Gastrocnemius medialis (tissue), 4 donors: Measurements from ENCODE around the gene VAV2. TPM values are rescaled to one million over a fixed set of nuclear protein-coding genes. Genes with fewer than 3 reads are reported as not detected.

Experiments
- ATAC-seq, 2 donors: fragments of 150-250 bp; one replicate each; pipeline ENCODE4 v1.9.1; 2016
- DNase-seq, 2 donors: peaks; one replicate each; pipeline ENCODE4 v3.0.0-alpha.2; 2019
- H3K27ac ChIP-seq, 4 donors: fragments of 200-600 bp; sonication (generic); 1 replicate in 1 of 4; 2 replicates in 3 of 4; pipeline ENCODE4 v1.5.1; 2016 to 2018; ENCODE audit warnings: mild to moderate bottlenecking in 2 of 4, moderate library complexity in 1 of 4
- H3K27me3 ChIP-seq, 3 donors: fragments of 200-600 bp; sonication (generic) in 2 of 3; 1 replicate in 1 of 3; 2 replicates in 2 of 3; pipeline versions ENCODE4 v1.5.1 to v1.6.0; 2016 to 2019; ENCODE audit warnings: mild to moderate bottlenecking in 1 of 3, moderate library complexity in 1 of 3
- H3K36me3 ChIP-seq, 2 donors: fragments of 200-600 bp; sonication (generic) in 1 of 2; one replicate each; pipeline ENCODE4 v1.5.1; 2017 to 2018
- H3K4me1 ChIP-seq, 2 donors: fragments of 200-600 bp; sonication (generic) in 1 of 2; one replicate each; pipeline ENCODE4 v1.5.1; 2016 to 2017; ENCODE audit warnings: mild to moderate bottlenecking in 2 of 2
- H3K4me3 ChIP-seq, 4 donors: fragments of 200-600 bp; sonication (generic) in 3 of 4; 1 replicate in 1 of 4; 2 replicates in 3 of 4; pipeline ENCODE4 v1.5.1; 2016 to 2019; ENCODE audit warnings: mild to moderate bottlenecking in 2 of 4
- H3K9me3 ChIP-seq, 3 donors: fragments of 200-600 bp; sonication (generic) in 2 of 3; 1 replicate in 1 of 3; 2 replicates in 2 of 3; pipeline ENCODE4 v1.5.1; 2016 to 2019
- POLR2A ChIP-seq, 2 donors: fragments of 450-650 bp; IDR thresholded peaks; one replicate each; pipeline ENCODE4 v1.6.1; 2017; ENCODE audit warnings: antibody characterized with exemption in 2 of 2, mild to moderate bottlenecking in 2 of 2, moderate library complexity in 2 of 2
- in situ Hi-C, 4 donors: fragments of 200-750 bp; cut with MboI; loops; one replicate each; pipeline versions ENCODE4 v1.15.0 to v1.8.0; 2017; ENCODE audit warnings: low sequenced_read_pairs in 4 of 4
- intact Hi-C: fragments of 100-400 bp; cut with DNase I; formaldehyde crosslinking; loops from one replicate; pipeline ENCODE4 v1.15.1; 2023; ENCODE audit warnings: low total_unique reads
- total RNA-seq, 4 donors: library from RNA; depleted of rRNA; stranded (reverse); fragments of >200 nt; gene quantifications; one replicate each; pipeline versions ENCODE4 v1.1.0 to v1.2.3, GENCODE V29; 2016
- TF ChIP-seq, protein P1 (sequence below), 5 experiments: fragments of 450-650 bp in 3 of 5; fragments of 200-600 bp in 2 of 5; sonication (generic) in 2 of 5; IDR thresholded peaks in 4 of 5; conservative IDR thresholded peaks in 1 of 5; 1 replicate in 4 of 5; 2 replicates in 1 of 5; pipeline ENCODE4 v1.5.1; 2016 to 2019; ENCODE audit warnings: antibody characterized with exemption in 5 of 5, mild to moderate bottlenecking in 3 of 5, moderate library complexity in 3 of 5

VAV2 gene
- total RNA-seq, 4 donors from 2014 or later = 0.51 to 1.2 (median 0.97) TPM

DNA sequence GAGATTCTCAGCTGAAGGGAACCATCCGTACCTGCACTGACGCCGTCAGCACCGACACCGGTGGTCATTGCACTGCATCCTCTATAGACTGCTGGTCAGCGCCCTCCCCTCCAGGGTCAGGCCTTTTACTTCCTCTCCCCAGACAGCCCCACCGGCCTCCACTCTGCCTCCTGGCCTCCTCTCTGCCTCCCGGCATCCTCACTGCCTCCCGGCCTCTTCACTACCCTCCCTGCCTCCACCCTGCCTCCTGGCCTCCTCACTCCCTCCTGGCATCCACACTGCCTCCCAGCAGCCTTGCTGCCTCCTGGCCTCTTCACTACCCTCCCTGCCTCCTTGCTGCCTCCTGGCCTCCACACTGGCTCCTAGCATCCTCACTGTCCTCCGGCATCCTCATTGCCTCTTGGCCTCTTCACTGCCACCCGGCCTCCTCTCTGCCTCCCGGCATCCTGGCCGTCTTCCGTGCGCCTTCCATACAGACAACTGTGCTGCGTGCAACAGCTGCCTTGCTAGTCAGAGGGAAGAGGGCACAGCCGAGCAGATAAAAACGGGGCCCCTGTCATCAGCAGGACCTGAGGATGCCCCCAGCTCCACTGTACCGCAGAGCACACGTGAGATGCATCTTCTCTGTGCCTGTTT lies 62.0 kb downstream of the VAV2 start:
- H3K27ac ChIP-seq = no peak overlapping the region
- intact Hi-C loops = no loop called here
- no peaks in the 10 kb centered on the region for H3K36me3 ChIP-seq
- TF ChIP-seq POLR2A (IDR thresholded peaks at IDR 0.05) = no peak
- TF ChIP-seq, protein P1, sequence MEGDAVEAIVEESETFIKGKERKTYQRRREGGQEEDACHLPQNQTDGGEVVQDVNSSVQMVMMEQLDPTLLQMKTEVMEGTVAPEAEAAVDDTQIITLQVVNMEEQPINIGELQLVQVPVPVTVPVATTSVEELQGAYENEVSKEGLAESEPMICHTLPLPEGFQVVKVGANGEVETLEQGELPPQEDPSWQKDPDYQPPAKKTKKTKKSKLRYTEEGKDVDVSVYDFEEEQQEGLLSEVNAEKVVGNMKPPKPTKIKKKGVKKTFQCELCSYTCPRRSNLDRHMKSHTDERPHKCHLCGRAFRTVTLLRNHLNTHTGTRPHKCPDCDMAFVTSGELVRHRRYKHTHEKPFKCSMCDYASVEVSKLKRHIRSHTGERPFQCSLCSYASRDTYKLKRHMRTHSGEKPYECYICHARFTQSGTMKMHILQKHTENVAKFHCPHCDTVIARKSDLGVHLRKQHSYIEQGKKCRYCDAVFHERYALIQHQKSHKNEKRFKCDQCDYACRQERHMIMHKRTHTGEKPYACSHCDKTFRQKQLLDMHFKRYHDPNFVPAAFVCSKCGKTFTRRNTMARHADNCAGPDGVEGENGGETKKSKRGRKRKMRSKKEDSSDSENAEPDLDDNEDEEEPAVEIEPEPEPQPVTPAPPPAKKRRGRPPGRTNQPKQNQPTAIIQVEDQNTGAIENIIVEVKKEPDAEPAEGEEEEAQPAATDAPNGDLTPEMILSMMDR (IDR thresholded peaks at IDR 0.05 in 4 of 5, conservative IDR thresholded peaks at IDR 0.05 in 1 of 5) = no peak
- peaks cover 4 to 15% (median 7%) of the 10 kb centered on the region in 3 donors for H3K27me3 ChIP-seq
- no peak for DNase-seq
- no peak overlapping the region for H3K4me3 ChIP-seq
- in situ Hi-C loops = no loop called here
- H3K9me3 ChIP-seq = no peaks in the 10 kb centered on the region
- no peaks in the 10 kb centered on the region for H3K4me1 ChIP-seq
- no peak for ATAC-seq

DNA sequence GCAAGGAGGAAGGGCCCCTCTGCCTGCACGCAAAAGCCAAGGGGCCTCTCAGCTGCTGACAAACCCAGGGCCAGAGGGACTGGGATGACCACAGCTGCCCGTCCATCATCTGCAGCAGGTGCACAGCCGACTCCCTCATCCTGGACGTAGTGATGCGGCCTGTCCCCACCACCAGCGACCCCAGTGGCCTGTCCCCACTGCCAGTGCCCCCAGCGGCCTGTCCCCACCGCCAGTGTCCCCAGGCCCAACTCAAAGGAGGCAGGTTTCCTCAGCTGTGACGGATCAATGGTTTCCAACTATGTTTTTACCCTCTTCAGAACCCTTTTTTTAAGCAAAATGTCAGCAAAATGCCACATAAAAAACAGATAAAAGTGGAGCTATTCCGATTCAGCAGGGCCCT lies 62.5 kb downstream of the VAV2 start:
- TF ChIP-seq, protein P1 (IDR thresholded peaks at IDR 0.05 in 4 of 5, conservative IDR thresholded peaks at IDR 0.05 in 1 of 5) = no peak
- TF ChIP-seq POLR2A (IDR thresholded peaks at IDR 0.05) = no peak
- Histone ChIP-seq H3K36me3 (no peaks in the 10 kb centered on the region), H3K9me3 (no peaks in the 10 kb centered on the region), H3K4me3 (no peak overlapping the region), H3K27me3 (peaks cover 4 to 15% (median 7%) of the 10 kb centered on the region in 3 donors), H3K4me1 (no peaks in the 10 kb centered on the region), H3K27ac (no peak overlapping the region)
- no peak for DNase-seq
- in situ Hi-C loops = no loop called here
- intact Hi-C loops = no loop called here
- ATAC-seq = no peak

GRCh38 chr9:133928248-133928764 lies 63.8 kb downstream of the VAV2 start:
- Histone ChIP-seq H3K36me3 (no peaks in the 10 kb centered on the region), H3K9me3 (no peaks in the 10 kb centered on the region), H3K27ac (no peak overlapping the region), H3K4me1 (no peaks in the 10 kb centered on the region), H3K4me3 (no peak overlapping the region), H3K27me3 (peaks cover 3 to 15% (median 4%) of the 10 kb centered on the region in 3 donors)
- in situ Hi-C loops = no loop called here
- intact Hi-C loops = no loop called here
- no peak for DNase-seq
- no peak for ATAC-seq
- no peak for TF ChIP-seq POLR2A (IDR thresholded peaks at IDR 0.05)
- TF ChIP-seq, protein P1 (IDR thresholded peaks at IDR 0.05 in 4 of 5, conservative IDR thresholded peaks at IDR 0.05 in 1 of 5) = no peak

DNA sequence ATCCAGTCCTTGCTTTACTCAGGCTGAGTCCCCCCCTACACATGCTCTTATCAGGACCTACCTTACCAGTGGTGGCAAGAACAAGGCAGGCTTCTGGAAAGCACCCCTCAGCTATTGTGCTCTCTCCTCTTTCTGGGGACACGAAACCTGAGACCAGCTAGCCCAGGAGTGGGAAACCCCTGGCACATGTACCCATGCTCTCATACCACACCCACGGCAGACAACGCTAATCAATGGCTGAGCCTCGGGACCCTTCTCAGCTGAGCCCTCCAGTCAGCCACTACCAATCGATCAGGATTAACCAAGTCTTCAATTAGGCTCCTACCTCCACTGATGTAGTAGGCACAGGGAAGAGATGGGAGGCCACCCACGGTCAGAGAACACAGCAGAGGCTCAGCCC lies 65.1 kb downstream of the VAV2 start:
- Histone ChIP-seq H3K4me3 (no peak overlapping the region), H3K27me3 (peaks cover 0 to 13% (median 1%) of the 10 kb centered on the region in 3 donors), H3K9me3 (no peaks in the 10 kb centered on the region), H3K36me3 (no peaks in the 10 kb centered on the region), H3K4me1 (no peaks in the 10 kb centered on the region), H3K27ac (no peak overlapping the region)
- DNase-seq (no peak), ATAC-seq (no peak)
- in situ Hi-C loops (no loop called here), intact Hi-C loops (no loop called here)
- TF ChIP-seq, protein P1 (IDR thresholded peaks at IDR 0.05 in 4 of 5, conservative IDR thresholded peaks at IDR 0.05 in 1 of 5) = no peak
- TF ChIP-seq POLR2A (IDR thresholded peaks at IDR 0.05) = no peak
